Hepatocyte (in vitro differentiated cells): Measurements from ENCODE around the gene NPAS3. TPM values are rescaled to one million over a fixed set of nuclear protein-coding genes. Genes with fewer than 3 reads are reported as not detected.

Experiments
- DNase-seq: peaks from one replicate; pipeline ENCODE4 v3.0.0-alpha.2; 2016; ENCODE audit warnings: low spot score
- H2AFZ ChIP-seq: fragments of 200-600 bp; sonication (generic); 2 replicates; pipeline ENCODE4 v1.6.0; 2016; ENCODE audit warnings: antibody characterized with exemption, mild to moderate bottlenecking
- H3K27ac ChIP-seq: fragments of 200-600 bp; sonication (generic); 2 replicates; pipeline ENCODE4 v1.5.1; 2016; ENCODE audit warnings: mild to moderate bottlenecking
- H3K27me3 ChIP-seq: fragments of 200-600 bp; sonication (generic); 2 replicates; pipeline ENCODE4 v1.6.1; 2016
- H3K36me3 ChIP-seq: fragments of 200-600 bp; sonication (generic); replicated peaks from 2 replicates; pipeline ENCODE4 v1.5.1; 2016; ENCODE audit warnings: low read depth; ENCODE audit not compliant: insufficient read depth
- H3K4me1 ChIP-seq: fragments of 200-600 bp; sonication (generic); 2 replicates; pipeline ENCODE4 v1.5.1; 2016; ENCODE audit warnings: mild to moderate bottlenecking, moderate library complexity; ENCODE audit not compliant: insufficient read depth
- H3K4me2 ChIP-seq: fragments of 200-600 bp; sonication (generic); 2 replicates; pipeline ENCODE4 v1.6.0; 2016
- H3K4me3 ChIP-seq: fragments of 200-600 bp; sonication (generic); 2 replicates; pipeline ENCODE4 v1.5.1; 2016; ENCODE audit warnings: mild to moderate bottlenecking
- H3K79me2 ChIP-seq: fragments of 200-600 bp; sonication (generic); 2 replicates; pipeline ENCODE4 v1.6.0; 2017; ENCODE audit warnings: mild to moderate bottlenecking
- H3K9me2 ChIP-seq: fragments of 200-600 bp; sonication (generic); replicated peaks from 2 replicates; pipeline ENCODE4 v1.6.0; 2017; ENCODE audit warnings: mild to moderate bottlenecking; ENCODE audit not compliant: insufficient read depth
- H3K9me3 ChIP-seq: fragments of 200-600 bp; sonication (generic); 2 replicates; pipeline ENCODE4 v1.5.1; 2016; ENCODE audit warnings: low read depth, mild to moderate bottlenecking
- H4K20me1 ChIP-seq: fragments of 200-600 bp; sonication (generic); 2 replicates; pipeline ENCODE4 v1.6.0; 2016; ENCODE audit warnings: mild to moderate bottlenecking; ENCODE audit not compliant: insufficient read depth, poor library complexity, severe bottlenecking
- EZH2 ChIP-seq: fragments of 200-600 bp; sonication (generic); IDR thresholded peaks from 2 replicates; pipeline ENCODE4 v1.6.1; 2016; ENCODE audit warnings: antibody characterized with exemption, mild to moderate bottlenecking, borderline replicate concordance
- EZH2phosphoT487 ChIP-seq: fragments of 200-600 bp; sonication (generic); IDR thresholded peaks from one replicate; pipeline ENCODE4 v1.6.1; 2018; ENCODE audit warnings: antibody characterized with exemption, mild to moderate bottlenecking, low read depth, moderate library complexity; ENCODE audit not compliant: unreplicated experiment, severe bottlenecking
- WGBS: methylation state at CpG from one replicate; pipeline ENCODE4 v1.1.6; 2016; ENCODE audit warnings: low lambda C conversion rate; ENCODE audit errors: missing lambda C conversion rate; 5-methylcytosine and 5-hydroxymethylcytosine counted together
- polyA plus RNA-seq: library from polyadenylated mRNA; unstranded; fragments of >200 nt; fragmentation: Nextera tagmentation; extraction: Ambion mirVana; gene quantifications from 2 replicates; pipeline ENCODE4 v1.2.1, GENCODE V29; 2016
- total RNA-seq: library from RNA; depleted of rRNA; stranded (reverse); fragments of >200 nt; gene quantifications from 2 replicates; pipeline ENCODE4 v1.2.3, GENCODE V29; 2014
- TF ChIP-seq, protein P1 (sequence below): fragments of 200-600 bp; sonication (generic); IDR thresholded peaks from 2 replicates; pipeline ENCODE4 v1.5.1; 2016; ENCODE audit warnings: antibody characterized with exemption, mild to moderate bottlenecking; ENCODE audit not compliant: poor library complexity

NPAS3 gene
- total and polyA plus RNA-seq, 2 experiments from 2014 or later, result 0.11 to 1.1 TPM

DNA sequence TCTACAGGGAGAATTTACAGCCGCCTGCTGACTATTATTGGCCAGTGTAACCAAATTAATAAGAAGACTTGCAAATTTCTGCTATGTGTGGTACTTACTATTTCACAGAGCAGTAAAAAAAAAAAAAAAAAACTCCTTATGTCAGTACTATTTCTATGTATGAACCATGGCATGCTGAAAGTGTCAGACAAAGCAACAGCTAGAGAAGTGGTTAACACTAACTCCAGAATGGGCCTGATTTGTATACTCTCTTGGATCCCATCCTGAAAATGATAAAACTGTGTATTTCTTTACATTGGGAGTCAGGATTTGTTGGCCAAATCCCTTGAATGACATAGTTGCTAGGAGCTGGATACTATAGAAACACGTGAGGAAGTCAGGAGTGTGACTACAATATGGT lies 595.4 kb downstream of the NPAS3 start:
- Histone ChIP-seq H3K79me2 (no peaks in the 10 kb centered on the region), H3K27me3 (no peaks in the 10 kb centered on the region), H2AFZ (no peak overlapping the region), H3K4me2 (no peak overlapping the region), H3K27ac (no peak overlapping the region), H3K4me1 (no peaks in the 10 kb centered on the region), H3K9me2 (no peaks in the 10 kb centered on the region), H4K20me1 (no peaks in the 10 kb centered on the region), H3K36me3 (no peaks in the 10 kb centered on the region), H3K4me3 (no peak overlapping the region), H3K9me3 (no peaks in the 10 kb centered on the region)
- no peak for TF ChIP-seq EZH2phosphoT487
- TF ChIP-seq, protein P1, sequence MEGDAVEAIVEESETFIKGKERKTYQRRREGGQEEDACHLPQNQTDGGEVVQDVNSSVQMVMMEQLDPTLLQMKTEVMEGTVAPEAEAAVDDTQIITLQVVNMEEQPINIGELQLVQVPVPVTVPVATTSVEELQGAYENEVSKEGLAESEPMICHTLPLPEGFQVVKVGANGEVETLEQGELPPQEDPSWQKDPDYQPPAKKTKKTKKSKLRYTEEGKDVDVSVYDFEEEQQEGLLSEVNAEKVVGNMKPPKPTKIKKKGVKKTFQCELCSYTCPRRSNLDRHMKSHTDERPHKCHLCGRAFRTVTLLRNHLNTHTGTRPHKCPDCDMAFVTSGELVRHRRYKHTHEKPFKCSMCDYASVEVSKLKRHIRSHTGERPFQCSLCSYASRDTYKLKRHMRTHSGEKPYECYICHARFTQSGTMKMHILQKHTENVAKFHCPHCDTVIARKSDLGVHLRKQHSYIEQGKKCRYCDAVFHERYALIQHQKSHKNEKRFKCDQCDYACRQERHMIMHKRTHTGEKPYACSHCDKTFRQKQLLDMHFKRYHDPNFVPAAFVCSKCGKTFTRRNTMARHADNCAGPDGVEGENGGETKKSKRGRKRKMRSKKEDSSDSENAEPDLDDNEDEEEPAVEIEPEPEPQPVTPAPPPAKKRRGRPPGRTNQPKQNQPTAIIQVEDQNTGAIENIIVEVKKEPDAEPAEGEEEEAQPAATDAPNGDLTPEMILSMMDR, result no peak
- no peak for TF ChIP-seq EZH2
- 76% methylated on average over 2 of the region's 2 CpGs for WGBS
- DNase-seq, result no peak

DNA sequence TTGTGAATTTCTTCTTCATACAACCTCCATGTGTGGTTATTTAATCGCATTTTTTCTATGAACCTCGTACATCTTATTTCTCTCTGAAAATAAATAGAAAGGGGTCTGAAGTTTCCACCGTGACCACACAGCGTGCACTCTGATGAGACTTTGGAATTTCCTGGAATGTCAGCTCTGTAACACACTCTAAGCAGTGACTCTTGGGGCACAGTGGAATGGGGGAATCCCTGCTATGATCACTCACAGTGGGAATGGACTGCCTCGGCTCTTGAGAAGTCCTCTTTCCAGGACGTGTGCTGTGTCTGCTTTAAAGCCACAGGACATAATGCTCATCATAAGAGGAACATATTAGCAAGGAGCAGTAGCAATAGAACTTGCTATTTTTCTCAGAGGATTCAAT lies 596.0 kb downstream of the NPAS3 start:
- no peaks in the 10 kb centered on the region for H4K20me1 ChIP-seq
- no peak for DNase-seq
- no peak overlapping the region for H3K4me3 ChIP-seq
- H3K4me2 ChIP-seq, result no peak overlapping the region
- 68% methylated on average over 6 of the region's 6 CpGs for WGBS
- H2AFZ ChIP-seq, result no peak overlapping the region
- no peaks in the 10 kb centered on the region for H3K9me3 ChIP-seq
- TF ChIP-seq EZH2 (no peak), EZH2phosphoT487 (no peak)
- TF ChIP-seq, protein P1, result no peak
- H3K36me3 ChIP-seq, result no peaks in the 10 kb centered on the region
- H3K27ac ChIP-seq, result no peak overlapping the region
- H3K4me1 ChIP-seq, result no peaks in the 10 kb centered on the region
- H3K79me2 ChIP-seq, result no peaks in the 10 kb centered on the region
- no peaks in the 10 kb centered on the region for H3K27me3 ChIP-seq
- H3K9me2 ChIP-seq, result no peaks in the 10 kb centered on the region

DNA sequence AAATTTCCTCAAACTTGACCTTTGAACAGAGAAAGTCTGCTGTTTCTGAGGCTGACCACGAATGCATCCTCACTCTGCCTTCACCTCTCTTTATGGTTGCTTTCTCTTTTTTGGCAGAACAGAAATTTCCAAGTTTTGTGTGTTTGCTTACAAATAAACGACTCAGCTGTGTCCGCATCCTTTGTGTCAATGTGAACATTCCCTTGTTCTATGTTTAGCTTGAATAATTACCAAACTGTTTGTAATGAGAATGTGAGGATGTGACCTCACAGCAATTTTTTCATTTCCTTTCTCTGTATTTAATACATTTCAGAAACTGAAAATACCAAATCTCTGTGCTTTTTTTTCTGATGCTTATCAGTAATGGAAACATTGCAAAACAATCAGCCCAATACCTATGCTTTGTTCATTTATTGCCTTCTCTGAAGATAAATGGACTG lies 601.3 kb downstream of the NPAS3 start:
- DNase-seq, result no peak
- 65% methylated on average over 3 of the region's 3 CpGs for whole genome bisulfite sequencing
- H3K36me3 ChIP-seq, result no peaks in the 10 kb centered on the region

More for the DNA sequence above, 601.3 kb downstream of the NPAS3 start:
- H3K27me3 ChIP-seq, result no peaks in the 10 kb centered on the region
- no peak overlapping the region for H3K4me3 ChIP-seq
- H2AFZ ChIP-seq, result no peak overlapping the region
- no peak overlapping the region for H3K27ac ChIP-seq
- H3K9me3 ChIP-seq, result no peaks in the 10 kb centered on the region
- TF ChIP-seq, protein P1, result no peak
- no peak for TF ChIP-seq EZH2phosphoT487
- no peak for TF ChIP-seq EZH2
- H4K20me1 ChIP-seq, result no peaks in the 10 kb centered on the region
- no peaks in the 10 kb centered on the region for H3K4me1 ChIP-seq
- no peak overlapping the region for H3K4me2 ChIP-seq
- H3K79me2 ChIP-seq, result no peaks in the 10 kb centered on the region
- H3K9me2 ChIP-seq, result no peaks in the 10 kb centered on the region
